ENCODE measurements around the gene RLBP1. TPM values are rescaled to one million over a fixed set of nuclear protein-coding genes. Genes with fewer than 3 reads are reported as not detected.

RLBP1 gene
- total and polyA plus RNA-seq, 2 of the 4 experiments (the other 2 are of a cell fraction): not detected

GRCh38 chr15:89198196-89198595 lies 23.2 kb downstream of the RLBP1 start:
- no TSS peak for BruUV-seq (replicated peaks)
- in situ Hi-C loops (cut with MboI; ENCODE audit: low sequenced_read_pairs): no loop called here
- DNase-seq (no peak), ATAC-seq (ENCODE audit: low read depth) (peak; percentile 46)
- Histone ChIP-seq H3K9me3 (ENCODE audit: control insufficient read depth, insufficient read depth, low read length) (no peaks in the 10 kb centered on the region), H4K91ac (ENCODE audit: insufficient read depth, low read depth, low read length) (no peak overlapping the region), H3K27me3 (ENCODE audit: control insufficient read depth, insufficient read depth, low read length) (no peaks in the 10 kb centered on the region), H2BK20ac (ENCODE audit: low read depth, low read length) (no peak overlapping the region), H2BK15ac (ENCODE audit: low read depth, low read length) (no peak overlapping the region), H2BK120ac (ENCODE audit: low read depth, low read length) (no peak overlapping the region), H3K14ac (replicated peaks; ENCODE audit: low read depth, low read length) (no peak overlapping the region), H3K4ac (ENCODE audit: low read depth, low read length) (no peak overlapping the region), H3K9ac (ENCODE audit: low read depth, low read length) (no peak overlapping the region), H3K79me1 (ENCODE audit: low read depth in 1 of 2, low read length in 2 of 2) (no peaks in the 10 kb centered on the region), H3K4me2 (ENCODE audit: low read depth, low read length) (peak overlapping the region; percentile 38; the same call in 1 of the 2 replicates), H3K9me1 (ENCODE audit: insufficient read depth, low read length) (0 out of 2 replicates have a peak, but pooled peaks cover 3% of the 10 kb centered on the region), H4K8ac (ENCODE audit: low read depth in 2 of 2, low read length in 2 of 2) (no peak overlapping the region), H3K4me1 (ENCODE audit: control insufficient read depth, insufficient read depth, low read length) (peaks cover 9% of the 10 kb centered on the region), H3K36me3 (ENCODE audit: control insufficient read depth, insufficient read depth, low read length) (peaks cover 21% of the 10 kb centered on the region), H2BK5ac (ENCODE audit: low read depth, low read length, poor library complexity, severe bottlenecking) (no peak overlapping the region), H2AFZ (replicated peaks; ENCODE audit: low read length, poor library complexity) (no peak overlapping the region), H3K18ac (ENCODE audit: low read depth, low read length) (no peak overlapping the region), H3K4me3 (ENCODE audit: insufficient read depth, low read depth, low read length) (no peak overlapping the region), H2AK5ac (ENCODE audit: low read depth, low read length) (no peak overlapping the region), H4K20me1 (ENCODE audit: insufficient read depth, low read length) (no peaks in the 10 kb centered on the region), H3K27ac (ENCODE audit: insufficient read depth, low read length) (no peak overlapping the region), H3K56ac (ENCODE audit: extremely low read depth, insufficient read depth, low read length) (no peak overlapping the region), H2AK9ac (replicated peaks; ENCODE audit: low read depth, low read length, poor library complexity) (no peak overlapping the region), H3K23ac (ENCODE audit: low read depth, low read length) (no peak overlapping the region), H4K5ac (ENCODE audit: low read depth, low read length) (no peak overlapping the region)
- intact Hi-C loops (cut with micrococcal nuclease): no loop called here
- WGBS, 2 experiments (ENCODE audit: extremely low coverage in 2 of 2, insufficient read length in 1 of 2): 83% methylated on average over 1 of the region's 2 CpGs; no CpG with 5 or more reads in 1 of the 2 experiments
- dilution Hi-C loops (cut with HindIII; ENCODE audit: low sequenced_read_pairs, unreplicated experiment): no loop called here
- no peak for TF ChIP-seq FOS (IDR thresholded peaks at IDR 0.05; ENCODE audit: low read depth, low read length)
- no peak for TF ChIP-seq CEBPB (IDR thresholded peaks at IDR 0.05; ENCODE audit: low read depth, low read length)
- no peak for TF ChIP-seq MAZ (IDR thresholded peaks at IDR 0.05; ENCODE audit: borderline replicate concordance, low read depth, low read length)
- TF ChIP-seq, protein P1, sequence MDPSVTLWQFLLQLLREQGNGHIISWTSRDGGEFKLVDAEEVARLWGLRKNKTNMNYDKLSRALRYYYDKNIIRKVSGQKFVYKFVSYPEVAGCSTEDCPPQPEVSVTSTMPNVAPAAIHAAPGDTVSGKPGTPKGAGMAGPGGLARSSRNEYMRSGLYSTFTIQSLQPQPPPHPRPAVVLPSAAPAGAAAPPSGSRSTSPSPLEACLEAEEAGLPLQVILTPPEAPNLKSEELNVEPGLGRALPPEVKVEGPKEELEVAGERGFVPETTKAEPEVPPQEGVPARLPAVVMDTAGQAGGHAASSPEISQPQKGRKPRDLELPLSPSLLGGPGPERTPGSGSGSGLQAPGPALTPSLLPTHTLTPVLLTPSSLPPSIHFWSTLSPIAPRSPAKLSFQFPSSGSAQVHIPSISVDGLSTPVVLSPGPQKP (IDR thresholded peaks at IDR 0.05; ENCODE audit: borderline replicate concordance, low read depth, low read length): no peak
- ChIA-PET CTCF (interaction anchor here (2.1 kb wide), 1 partner anchor 9 kb away, joined by 8 read pairs; no protein-coding TSS in a partner anchor), POLR2A (ENCODE audit: unreplicated experiment) (no interaction called here)
